Stimulated activated CD4-positive, alpha-beta T cell treated with anti-CD3 and anti-CD28 coated beads, Interleukin-2, amount 100 ng/mL, for 48 hours (primary cell): ENCODE results near the gene NTM.

ENCODE experiments used
- DNase-seq, 2 donors: peaks; one replicate each; pipeline ENCODE4 v3.0.0-alpha.2; 2020

Gene NTM

DNA sequence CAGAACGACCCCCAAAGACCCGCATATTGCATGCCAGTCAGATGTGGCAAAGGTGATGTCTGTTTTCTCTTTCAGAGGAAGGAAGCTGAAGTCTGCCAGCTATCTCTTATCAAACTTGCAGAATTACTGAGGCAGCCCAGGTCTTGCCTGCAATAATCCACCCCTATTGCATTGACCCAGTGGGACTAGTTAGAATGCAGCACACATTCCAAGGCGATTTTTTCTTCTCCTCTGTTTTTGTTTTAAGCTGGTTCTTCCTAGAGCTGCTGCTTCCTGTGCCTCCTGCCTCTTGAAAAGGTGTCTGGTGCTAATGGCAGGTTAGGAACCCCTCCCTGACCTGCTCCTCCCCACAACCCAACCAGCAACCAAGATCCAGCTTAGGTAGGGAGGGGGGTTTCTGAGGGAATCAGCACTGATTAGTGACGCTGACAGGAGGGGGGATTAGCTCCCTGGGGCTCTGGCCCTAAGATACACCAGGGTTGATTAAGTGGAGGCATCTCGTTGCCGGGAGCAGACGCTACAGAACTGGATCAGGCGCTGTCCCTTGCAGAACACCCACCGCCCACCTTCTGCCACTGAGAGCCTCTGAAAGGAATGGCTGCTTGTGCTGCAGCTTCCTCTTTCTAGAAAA, 2.8 kb downstream of the NTM start:
- no peak for DNase-seq

DNA sequence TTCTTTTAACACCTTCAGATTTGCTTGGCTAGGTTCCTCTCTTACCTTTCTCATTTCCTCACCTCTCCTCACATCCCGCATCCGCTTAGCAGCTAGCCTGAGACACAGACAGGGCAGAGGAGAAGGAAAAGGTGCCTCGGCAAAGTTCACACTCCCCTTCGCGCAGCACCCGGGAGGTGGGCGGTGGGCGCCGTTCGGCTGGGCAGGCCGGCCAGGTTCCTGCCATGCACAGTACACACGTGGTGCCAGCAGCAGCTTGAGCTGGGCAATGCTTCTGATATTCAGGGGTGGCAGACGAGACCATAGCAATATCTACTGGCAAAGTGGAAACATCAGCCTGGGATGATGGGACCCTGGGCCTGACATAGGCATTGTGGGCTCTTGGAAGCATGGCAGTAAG, 3.3 kb downstream of the NTM start:
- no peak for DNase-seq

DNA sequence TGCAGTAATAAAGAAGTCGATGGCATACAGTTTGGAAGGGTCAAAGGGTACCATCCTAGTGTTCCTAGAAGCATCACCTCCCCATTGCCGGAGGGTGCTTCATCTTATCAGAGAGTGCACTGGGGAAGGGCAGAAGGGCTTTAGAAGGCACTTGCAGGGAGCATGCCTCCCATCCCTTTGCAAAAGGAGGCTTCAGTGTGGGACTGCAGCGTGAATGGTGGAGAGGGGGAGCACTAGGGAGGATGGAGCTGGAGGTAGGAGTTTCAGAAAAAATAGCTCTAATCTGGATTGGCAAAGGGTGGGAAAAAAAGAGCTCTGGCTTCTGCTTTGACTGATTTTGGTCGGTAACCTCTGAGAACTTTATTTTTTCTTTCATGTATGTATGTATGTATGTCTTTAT, 5.0 kb downstream of the NTM start:
- no peak for DNase-seq

GRCh38 chr11:131375915-131376314, 5.5 kb downstream of the NTM start:
- no peak for DNase-seq

- DNase-seq: no peak
These were observed 8.5 kb downstream of the NTM start for GRCh38 chr11:131378931-131379330.

DNA sequence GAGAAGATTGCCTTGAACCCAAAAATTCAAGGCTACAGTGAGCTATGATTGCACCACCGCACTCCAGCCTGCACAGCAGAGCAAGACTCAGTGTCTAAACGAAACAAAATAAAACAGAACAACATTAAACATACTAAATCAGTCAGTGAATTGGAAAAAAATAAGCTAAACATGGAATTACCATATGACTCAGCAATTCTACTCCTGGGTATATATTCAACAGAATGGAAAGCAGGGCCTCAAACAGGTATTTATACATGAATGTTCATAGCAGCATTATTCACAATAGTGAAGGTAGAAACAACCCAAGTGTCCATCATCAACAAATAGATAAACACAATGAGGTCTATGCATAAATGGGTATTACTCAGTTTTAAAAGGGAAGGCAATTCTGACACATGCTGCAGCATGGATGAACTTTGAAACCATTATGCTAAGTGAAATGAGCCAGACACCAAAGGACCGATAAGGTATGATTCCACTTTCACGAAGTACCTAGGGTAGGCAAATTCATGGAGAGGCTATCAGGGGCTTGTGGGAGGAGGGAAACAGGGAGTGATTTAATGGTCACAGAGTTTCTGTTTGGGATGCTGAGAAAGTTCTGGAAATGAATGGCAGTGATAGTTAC, 15.5 kb downstream of the NTM start:
- no peak for DNase-seq

DNA sequence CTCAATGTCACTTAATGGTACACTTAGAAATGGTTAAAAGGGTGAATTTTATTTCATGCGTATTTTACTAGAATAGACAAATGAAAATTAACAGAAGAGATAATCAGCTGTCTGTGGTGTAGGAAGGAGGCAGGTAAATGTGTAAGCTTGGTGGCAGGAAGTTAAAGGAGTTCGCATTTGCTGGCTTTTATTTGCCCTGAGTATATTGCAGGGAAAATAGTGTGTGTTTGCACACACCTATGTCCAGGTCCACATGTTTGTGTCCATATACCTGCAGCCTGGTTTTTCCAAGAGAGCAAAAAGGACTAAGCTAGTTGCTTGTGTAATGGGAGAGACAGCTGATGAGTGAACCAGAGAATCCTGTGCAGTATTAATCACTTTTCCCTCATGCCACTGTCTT, 16.0 kb downstream of the NTM start:
- DNase-seq: no peak

DNA sequence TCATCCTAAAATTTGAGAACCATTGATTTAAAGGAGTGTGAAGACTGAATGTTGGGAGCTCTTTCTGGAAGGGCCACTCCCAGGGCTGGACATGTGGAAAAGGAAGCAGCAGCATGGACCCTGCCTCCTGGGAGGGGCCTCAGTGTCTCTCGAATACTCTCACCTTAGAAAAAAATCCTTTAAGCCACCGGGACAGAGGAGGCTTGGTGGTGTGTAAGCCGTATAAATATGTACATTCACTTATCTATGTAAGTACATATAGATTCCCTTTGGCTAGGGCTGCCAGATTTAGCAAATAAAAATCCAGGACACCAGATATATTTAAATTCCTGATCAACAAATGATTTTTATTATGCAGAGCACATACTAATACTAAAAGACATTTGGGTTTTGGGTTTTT, 17.6 kb downstream of the NTM start:
- no peak for DNase-seq

- no peak for DNase-seq
These were observed 19.2 kb downstream of the NTM start for GRCh38 chr11:131389582-131389981.

GRCh38 chr11:131391176-131391575, 20.8 kb downstream of the NTM start:
- DNase-seq: no peak

DNA sequence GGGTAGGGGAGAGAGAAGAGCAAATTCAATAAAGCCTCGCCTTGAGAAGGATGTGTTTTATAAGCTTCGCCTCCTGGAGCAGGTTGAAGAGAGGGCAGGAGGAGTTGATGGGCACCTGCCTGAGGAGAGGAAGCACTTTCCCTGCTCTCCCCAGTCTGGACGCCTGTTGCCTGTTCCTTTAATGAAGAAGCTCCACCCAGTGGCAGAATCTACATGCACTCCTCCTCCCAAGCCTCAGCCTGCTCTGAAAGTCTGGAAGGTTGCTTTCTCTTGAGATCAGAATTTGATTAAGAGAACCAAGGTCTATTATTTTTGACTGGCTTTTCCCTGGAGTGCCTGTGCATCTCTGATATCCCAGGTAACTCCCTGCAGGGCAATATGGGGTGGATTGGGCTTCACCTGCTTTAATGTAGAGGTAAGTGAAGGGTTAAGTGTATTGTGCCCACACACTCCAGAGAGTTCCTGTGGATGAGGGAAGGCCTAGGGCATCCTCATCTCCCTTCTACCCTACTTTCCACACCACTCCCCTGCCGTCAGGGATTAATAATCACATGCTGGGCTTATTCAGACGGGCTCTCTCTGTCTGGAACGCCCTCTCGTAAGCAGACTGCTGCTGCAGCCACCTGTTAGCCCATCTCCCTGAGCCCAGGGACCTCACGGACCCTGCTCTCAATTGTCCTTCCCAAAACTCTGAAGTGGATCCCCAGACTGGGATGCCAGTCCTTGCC, 22.3 kb downstream of the NTM start:
- DNase-seq: no peak

DNA sequence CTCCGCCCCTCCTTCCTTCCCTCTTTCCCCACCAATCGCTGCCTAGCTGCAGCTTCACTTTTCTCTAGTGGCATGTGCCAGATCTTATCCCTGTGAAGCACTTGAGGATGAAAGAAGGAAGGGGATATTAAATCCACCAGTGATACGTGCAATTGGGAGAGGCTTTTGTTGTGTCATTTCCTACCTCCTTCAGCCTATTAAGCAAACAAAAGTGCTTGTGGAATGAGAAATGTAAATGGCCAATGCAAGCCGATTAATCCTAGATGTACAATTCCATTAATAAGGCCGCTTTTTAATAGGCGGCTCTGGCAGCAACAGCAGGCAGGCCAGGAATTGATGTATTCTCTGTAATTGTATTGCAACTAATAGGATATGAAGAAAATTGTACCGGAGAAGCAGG, 23.3 kb downstream of the NTM start:
- no peak for DNase-seq

GRCh38 chr11:131397675-131398074, 27.3 kb downstream of the NTM start:
- DNase-seq: no peak

DNA sequence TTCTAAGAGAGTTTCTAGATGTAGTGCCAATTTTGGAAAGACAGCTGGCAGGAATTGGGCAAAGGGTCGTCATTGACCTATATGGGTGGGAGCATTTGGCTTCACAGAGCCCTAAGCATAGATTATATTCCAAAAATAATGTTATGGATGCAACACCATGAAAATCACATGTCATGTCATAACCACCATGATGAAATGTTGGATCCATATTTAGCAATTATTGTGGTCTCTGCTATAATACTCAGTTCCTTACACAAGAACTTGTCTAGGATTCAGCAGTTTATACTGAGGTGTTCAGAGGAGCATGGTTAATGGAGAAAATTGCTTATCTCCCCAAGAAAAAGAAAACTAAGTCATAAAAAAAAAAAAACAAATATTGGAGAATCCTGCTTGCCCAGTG, 31.6 kb downstream of the NTM start:
- no peak for DNase-seq

DNA sequence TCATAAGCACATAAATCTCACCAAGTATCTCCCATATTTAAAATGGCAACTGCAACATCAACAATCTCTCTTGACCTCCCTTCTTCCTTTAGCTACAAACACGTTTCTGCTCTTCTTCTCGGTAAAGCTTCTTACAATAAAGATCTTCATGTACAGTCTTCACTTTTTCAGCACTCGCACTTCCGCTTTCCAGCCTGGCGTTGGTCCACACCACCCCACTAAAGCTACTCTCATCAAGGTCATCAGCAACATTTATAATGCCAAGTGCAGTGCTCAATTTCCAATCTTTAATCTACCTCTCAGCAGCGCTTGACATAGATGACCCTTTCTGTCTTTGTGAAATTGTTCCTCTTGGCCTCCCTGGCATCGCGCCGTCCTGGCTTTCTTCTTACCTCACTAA, 33.6 kb downstream of the NTM start:
- DNase-seq: no peak

DNA sequence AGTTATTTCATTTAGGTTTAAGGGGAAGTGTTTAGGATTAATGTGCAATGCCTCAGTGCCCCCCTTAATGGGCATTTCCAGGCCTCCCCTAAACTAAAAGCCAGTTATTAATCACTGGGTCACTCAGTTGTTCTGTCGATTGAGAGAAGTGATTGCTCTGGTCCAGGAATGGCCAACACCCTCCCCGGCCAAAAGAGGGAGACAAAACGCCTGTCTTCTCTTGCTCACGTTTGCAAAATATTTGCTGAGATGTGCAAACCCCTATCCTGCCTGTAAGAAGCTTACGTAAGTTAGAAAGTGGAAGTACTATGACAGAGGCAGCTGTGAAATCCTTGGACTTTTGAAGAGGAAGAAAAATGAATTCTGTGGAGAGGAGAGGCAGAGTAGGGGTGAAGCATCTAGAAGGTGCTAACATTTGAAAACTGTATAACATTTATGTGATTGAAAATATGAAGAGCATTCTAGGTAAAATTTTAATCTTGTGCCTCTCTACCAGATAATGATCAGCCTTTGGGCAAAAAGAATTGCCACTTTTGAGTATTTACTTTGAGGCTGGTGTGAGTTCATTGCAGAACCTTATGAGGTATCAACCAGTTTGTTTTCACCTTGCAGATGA, 37.7 kb downstream of the NTM start:
- no peak for DNase-seq

- no peak for DNase-seq
These were observed 38.9 kb downstream of the NTM start for GRCh38 chr11:131409345-131409744.

GRCh38 chr11:131411636-131412035, 41.2 kb downstream of the NTM start:
- no peak for DNase-seq

- DNase-seq: no peak
These were observed 41.6 kb downstream of the NTM start for GRCh38 chr11:131412061-131412460.

DNA sequence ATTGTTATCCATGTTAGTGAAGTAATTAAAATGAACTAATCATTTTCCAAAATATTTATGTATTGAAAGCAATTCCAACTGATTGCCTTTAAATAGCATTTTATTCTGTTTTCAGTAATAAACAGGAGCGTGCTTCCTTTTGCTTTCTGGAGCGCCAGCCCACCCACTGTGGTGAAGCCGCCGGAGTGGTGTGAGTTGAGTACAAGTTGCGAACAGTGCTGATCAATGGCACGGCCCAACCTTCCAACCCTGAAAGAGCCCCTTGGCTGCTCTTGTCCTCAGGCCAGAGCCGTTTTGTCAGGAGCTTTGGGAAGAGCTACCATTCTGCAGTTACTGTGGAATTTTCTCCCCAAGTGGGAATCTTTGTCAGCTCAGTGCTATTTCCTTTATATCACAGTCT, 42.8 kb downstream of the NTM start:
- DNase-seq: no peak

GRCh38 chr11:131418189-131418588, 47.8 kb downstream of the NTM start:
- no peak for DNase-seq

DNA sequence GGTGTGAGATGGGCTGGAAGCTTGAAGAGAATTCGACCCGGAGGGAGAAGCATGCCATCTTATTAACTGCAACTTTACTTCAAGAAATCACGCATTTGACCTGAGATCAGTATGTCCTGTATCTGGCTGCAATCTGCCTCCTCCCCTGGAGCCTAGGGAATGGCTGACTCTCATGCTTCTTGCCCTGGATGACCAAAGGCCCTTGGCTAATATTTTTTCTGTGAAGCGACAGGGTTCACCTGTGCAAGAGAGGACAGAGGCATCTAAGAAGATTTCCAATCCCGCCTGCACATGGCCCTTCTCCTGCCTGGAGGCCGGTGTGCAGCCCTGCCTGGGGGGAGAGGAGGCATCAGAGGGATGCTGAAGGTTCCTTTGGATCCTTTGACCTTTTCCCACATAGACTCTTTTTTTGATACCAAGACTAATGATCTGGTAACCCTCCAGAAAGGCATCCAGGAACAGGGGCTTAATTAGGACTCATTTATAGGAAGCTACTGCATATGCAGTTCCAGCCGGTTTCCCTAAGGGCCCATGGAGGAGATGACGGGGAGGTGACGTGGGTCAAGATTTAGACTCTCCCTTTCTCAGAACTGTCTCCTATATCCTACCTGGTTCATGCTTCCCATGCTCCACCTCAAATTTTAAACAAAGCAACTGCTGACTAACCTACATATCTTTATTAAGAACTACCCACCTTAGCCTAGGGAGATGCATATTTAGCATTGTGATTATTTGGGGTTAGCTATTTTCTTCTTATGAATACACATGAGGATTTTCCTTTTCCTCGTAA, 50.8 kb downstream of the NTM start:
- no peak for DNase-seq

DNA sequence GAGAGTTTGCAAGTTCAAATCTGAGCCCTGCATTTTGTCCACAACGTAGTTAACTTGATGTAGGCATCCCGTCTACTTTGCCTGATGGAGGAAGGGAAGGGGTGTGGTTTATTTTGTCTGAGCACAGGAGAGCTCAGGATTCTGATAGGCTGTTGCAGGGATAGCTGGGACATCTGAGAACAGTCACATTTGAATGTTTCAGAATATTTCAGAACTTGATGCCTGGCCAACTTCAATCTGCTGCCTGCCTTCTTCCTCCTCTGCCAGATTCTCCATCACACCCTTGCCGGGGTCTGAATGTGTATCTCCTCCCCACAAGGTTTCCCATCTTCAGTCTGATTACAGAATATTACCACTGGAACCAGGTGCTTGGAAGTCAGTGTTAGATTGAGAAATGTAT, 51.6 kb downstream of the NTM start:
- DNase-seq: no peak
